Activated T-cell treated with anti-CD3 and anti-CD28 coated beads, Interleukin-2, amount 50 U/mL, for 48 hours (primary cell): ENCODE data around the gene ATP9A.
"Not testable (repeated sequence)": the region's sequence is repeated elsewhere in the genome, so short reads cannot be mapped to it uniquely, and the experiment has no call there.

Experiments
- DNase-seq, 2 experiments: peaks; one replicate each; pipeline ENCODE4 v3.0.0-alpha.2; 2020

Gene ATP9A

DNA sequence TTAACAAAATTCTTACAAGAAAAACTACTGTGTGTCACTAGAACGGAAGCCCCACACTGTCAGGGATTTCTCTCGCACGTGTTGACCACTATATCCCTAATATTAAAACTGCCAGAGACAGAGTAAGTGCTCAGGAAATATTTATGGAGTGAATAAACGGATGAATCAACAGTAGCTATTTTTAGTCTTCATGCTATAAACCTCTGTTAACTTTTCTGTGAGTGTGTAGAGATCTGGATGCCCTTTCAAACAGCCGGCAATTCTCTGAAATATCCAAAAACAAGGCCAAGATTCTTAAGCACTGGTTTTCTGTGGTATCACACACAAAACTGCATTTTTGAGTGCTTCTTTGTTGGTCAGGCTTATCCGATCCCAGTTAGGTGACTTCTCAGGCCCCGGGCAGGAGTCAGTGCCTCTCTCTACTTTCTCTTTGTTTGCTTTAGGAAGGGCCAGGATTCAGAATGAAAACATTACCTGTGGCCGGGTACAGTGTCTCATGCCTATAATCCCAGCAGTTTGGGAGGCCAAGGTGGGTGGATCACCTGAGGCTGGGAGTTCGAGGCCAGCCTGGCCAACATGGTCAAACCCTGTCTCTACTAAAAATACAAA lies 15.7 kb downstream of the ATP9A start:
- DNase-seq = no peak

DNA sequence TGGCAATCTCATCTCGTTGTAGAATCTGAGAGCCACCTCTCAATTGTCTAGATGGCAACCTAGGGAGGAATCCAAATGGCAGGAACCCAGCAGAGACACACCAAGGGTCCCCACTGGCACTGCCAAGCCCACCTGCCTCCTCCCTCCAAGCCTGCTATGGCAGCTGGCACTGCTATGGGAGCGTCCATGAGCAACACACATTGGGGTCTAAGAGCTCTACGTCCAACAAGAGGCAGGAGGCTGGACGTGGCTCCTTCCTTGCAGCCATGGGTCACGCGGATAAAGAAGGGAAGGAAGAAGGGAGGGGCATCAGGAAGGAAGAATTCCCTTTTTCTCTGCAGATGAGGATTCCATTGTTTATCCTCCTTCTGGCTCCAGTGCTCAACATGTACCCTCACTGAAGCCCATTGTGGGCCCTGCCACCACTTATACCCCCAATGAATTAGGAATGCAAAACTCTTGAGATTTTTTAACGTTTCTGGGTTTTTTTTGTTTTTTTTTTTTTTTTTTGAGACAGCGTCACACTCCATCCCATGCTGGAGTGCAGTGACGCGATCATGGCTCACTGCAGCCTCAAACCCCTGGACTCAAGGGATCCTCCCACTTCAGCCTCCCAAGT lies 17.3 kb downstream of the ATP9A start:
- no peak for DNase-seq

GRCh38 chr20:51750037-51750769 lies 18.0 kb downstream of the ATP9A start:
- peak; percentile 51 to 55 for DNase-seq

GRCh38 chr20:51749674-51750036 lies 18.5 kb downstream of the ATP9A start:
- no peak for DNase-seq

GRCh38 chr20:51747182-51747911 lies 20.8 kb downstream of the ATP9A start:
- no peak for DNase-seq

DNA sequence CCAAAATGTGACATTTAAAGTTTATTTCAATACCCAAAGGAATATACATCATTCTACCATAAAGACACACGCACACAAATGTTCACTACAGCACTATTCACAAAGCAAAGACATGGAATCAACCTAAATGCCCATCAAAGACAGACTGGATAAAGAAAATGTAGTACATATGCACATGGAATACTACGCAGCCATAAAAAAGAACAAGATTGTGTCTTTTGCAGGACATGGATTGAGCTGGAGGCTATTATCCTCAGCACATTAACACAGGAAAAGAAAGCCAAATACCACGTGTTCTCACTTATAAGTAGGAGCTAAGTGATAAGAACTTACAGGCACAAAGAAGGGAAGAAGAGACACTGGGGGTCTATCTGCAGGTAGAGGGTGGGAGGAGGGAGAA lies 22.4 kb downstream of the ATP9A start:
- DNase-seq = no peak

GRCh38 chr20:51740838-51741237 lies 27.4 kb downstream of the ATP9A start:
- DNase-seq = no peak

GRCh38 chr20:51740308-51740707 lies 27.9 kb downstream of the ATP9A start:
- DNase-seq = not testable (repeated sequence)

DNA sequence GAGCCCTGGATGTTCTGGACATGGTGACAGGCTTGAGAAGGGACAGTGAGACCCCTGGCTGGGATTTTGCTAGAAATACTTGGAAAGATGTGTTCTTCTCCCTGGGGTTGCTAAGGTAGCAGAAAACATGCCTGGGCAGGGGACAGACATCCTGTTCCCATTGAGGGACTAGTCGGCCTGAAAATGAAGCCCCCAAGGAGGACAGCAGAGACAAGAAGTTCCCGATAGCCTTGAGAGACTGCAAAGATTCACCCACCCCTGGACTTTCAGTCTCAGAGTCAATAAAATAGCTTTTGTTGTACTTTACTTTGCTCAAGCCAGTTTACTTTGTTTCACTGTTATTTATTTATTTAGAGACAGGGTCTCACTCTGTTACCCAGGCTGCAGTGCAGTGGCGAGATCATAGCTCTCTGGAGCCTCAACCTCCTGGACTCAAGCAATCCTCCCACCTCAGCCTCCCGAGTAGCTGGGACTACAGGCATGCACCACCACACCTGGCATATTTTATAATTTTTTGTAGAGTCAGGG lies 28.4 kb downstream of the ATP9A start:
- no peak for DNase-seq

DNA sequence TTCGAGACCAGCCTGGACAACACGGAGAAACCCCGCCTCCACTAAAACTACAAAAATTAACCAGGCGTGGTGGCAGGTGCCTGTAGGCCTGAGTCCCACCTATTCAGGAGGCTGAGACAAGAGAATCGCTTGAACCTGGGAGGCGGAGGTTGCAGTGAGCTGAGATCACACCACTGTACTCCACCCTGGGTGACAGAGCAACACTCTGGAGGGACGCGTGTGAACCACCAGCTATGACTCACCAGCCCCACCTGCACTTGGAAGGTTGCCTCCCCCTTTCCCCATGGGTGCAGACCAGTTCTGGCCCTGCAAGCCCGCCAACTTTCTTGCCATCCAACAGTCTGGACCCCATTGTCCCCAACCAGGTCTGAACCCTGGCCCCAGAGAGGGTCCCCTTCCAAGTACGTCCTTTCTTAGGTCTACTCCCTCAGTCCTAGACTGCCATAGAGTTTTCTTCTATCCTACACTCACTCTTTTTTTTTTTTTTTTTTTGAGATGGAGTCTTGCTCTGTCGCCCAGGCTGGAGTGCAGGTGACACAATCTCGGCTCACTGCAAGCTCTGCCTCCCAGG lies 29.2 kb downstream of the ATP9A start:
- DNase-seq = no peak

DNA sequence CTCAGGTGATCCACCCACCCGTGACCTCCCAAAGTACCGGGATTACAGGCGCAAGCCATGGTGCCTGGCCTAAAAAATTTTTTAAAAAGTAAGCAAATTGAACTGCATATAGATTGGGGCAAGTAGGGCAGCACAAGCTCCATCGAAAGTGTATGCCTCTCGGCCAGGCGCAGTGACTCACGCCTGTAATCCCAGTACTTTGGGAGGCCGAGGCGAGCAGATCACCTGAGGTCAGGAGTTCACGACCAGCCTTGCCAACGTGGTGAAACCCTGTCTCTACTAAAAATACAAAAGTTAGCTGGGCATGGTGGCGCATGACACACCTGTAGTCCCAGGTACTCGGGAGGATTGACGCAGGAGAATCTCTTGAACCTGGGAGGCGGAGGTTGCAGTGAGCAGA lies 29.9 kb downstream of the ATP9A start:
- DNase-seq = not testable (repeated sequence)

GRCh38 chr20:51736947-51737346 lies 31.2 kb downstream of the ATP9A start:
- DNase-seq = no peak

DNA sequence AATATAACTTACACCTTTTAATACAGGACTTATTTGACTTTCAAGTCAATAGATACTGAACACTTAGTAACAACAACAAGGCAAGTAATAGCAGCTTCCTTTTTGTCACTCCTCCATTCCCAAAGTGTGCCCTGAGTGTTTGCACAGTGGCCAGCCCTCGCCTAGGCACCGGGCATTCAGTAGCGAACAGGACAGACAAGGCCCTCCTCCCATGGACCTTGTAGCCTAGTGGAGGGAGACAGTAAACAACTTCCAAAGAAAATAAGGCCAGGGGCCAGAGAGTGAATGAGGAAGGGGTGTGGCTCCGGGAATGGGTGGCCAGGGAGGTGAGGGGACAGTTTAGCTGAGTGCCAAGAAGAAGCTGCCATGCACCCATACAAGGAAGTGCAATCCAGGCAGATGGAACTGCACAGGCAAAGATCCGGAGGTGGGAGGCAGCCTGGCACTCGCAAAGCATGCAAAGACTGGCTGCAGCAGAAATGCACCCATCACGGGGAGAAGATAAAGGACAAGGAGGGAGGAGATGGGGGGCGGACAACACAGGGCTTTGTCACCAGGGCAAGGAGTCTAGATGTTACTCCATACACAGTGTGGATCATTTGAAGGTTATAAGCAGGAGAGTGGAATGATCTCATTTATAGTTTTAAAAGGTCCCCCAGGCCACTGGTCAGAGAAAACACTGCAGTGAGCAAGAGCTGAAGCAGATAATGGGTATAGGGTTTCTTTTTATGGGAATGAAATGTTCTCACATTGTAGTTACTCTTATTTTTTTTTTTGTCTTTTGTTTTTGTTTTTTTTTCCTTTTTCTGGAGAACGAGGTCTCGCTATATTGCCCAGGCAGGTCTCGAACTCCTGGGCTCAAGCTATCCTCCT lies 32.2 kb downstream of the ATP9A start:
- no peak for DNase-seq

DNA sequence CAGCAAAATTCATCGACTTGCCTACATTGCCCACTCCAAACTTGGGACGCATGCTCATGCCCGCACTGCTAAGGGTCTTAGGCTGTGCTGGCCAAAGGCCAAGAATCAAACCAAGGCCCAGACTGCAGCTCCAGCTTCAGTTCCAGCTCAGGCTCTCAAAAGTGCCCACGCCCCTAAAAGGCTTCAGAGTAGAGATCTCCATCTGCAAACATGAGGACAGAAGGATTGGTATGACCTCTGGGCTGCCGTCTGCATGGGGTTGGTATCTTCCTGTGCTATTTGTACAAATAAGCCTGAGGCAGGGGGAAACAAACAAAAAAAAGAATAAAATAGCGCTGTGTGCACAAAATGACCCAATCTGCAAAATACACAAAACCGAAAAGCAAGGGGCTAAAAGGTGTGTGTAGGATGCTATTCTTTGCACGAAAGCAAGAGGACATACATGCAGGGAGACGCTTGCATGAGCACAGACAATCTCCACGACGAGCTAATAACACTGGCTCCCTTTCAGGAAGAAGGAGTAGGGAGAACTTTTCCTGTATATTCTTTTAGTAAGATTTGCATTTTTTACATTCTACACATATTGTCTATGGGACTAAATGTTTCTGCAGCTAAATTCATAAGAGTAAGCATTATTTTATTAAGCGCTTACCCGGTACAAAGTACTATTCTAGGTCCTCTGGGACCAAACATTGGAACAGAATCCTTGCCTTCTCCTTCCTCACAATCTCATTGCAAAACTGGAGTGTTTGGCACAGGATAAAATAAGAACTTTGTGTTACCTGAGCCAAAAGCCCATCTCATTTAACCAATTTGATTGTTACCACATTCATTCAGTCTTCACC lies 33.1 kb downstream of the ATP9A start:
- DNase-seq = no peak

GRCh38 chr20:51733070-51733469 lies 35.1 kb downstream of the ATP9A start:
- DNase-seq = no peak

- peak; percentile 26 for DNase-seq
Observed at GRCh38 chr20:51732096-51732791, 35.9 kb downstream of the ATP9A start.

DNA sequence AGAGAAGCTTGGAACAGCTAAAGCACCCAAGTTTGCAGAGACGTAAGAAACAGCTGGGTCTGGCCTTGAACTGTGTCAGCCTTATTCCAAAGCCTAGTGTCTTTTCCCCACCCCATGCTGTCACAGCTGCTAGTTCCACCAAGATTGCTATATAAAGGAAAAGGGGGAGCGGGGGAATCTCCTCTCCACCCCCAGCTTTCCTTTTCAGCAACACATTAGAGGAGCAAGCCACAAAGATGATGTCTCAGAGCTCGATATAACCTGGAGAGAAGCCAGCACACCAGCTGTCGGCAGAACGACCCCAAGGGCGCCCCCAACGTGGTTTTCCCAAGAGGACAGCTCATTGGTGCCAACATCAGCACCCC lies 36.5 kb downstream of the ATP9A start:
- no peak for DNase-seq

- DNase-seq = no peak
Observed at GRCh38 chr20:51729771-51730170, 38.4 kb downstream of the ATP9A start.

DNA sequence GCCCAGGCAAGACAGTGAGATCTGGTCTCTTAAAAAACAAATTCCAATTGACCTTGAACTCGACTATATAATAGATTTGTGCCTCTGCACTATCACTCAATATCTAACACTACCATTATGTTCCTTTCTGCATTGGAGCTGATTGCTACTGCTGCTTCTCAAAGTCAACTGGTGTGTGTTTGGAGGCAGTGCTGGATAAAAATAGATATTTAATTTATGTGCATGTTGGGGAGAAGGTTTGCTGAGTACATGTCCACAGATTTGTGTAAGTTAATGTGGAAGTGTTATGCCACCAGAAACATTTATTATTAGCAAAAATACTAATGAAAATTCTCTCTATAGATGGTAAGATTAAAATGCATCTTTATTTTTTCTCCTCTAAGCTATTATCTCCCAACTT lies 39.5 kb downstream of the ATP9A start:
- DNase-seq = no peak

DNA sequence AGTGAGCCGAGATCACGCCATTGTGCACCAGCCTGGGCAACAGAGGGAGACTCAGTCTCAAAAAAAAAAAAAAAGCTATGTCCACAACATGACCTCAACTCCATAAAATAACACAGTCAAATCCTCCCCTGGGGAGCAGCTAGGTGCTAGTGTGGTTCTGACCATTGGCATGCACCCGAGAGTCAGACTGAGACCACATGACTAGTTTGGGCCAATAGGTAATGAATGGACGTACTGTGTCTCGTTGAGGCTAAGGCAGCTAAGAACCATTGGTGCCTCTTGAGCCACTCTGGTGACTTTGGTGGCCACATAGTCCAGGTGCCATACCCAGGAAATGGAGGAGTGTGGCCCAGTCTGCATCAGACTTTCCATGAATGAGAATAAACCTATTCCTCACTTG lies 40.3 kb downstream of the ATP9A start:
- no peak for DNase-seq
